GM19452 (cell line): Measurements from ENCODE around the gene RPS6KA5.
"Not testable (repeated sequence)": the region's sequence is repeated elsewhere in the genome, so short reads cannot be mapped to it uniquely, and the experiment has no call there.

ENCODE experiments used
- ATAC-seq: cut with Tn5 transposase; IDR thresholded peaks from one replicate; pipeline ENCODE4 v1.9.1; 2021; ENCODE audit not compliant: unreplicated experiment

The RPS6KA5 gene

DNA sequence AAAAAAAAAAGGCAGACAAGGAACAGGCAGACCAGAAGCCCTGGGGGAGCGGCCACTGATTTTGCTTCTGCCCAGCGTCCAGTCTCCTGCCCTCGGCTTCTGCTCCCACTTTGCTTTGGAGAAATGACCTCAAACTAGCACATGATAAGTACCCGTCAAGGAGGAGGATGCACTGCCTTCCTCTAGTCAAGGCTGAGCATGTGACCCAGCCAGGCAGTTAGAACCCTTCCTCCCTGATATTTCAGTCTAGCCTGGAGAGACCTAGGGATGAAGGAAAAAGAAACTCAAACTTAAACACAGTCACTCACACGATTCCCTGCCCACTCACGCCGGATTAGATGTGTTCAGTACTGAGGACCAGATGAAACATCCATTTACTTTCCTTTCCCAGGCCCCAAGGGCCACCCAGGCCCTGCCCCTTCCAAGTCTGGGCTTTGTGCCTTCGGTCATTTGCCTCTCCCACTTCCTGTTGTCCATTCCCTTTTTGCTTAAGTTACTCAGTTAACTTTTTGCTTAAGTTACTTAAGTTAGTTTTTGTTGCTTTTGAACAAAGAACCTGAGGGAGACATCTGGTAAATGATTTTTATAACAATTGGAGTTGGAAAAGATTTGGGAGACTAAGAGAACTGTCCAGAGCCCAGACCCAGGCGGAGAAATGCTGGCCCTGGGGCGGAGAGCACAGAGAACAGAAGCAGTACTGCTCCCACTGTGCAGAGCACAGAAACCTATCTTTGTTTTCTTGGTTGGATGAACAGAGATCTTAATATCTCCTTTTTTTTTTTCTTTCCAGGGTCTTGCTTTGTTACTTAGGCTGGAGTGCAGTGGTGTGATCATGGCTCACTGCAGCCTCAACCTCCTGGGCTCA is 221.2 kb downstream of the RPS6KA5 start:
- no peak for ATAC-seq

DNA sequence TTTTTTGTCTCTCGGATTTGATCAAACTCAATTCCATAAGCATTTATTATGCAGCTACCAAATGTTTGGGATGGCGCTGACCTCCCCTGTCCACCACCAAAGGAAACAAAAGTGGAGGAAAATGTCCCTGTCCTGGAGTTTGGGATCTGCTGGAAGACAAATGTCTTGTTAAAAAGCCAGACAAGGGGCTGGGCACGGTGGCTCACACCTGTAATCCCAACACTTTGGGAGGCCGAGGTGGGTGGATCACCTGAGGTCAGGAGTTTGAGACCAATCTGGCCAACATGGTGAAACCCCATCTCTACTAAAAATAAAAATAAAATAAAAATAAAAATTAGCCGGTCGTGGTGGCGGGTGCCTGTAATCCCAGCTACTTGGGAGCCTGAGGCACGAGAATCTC is 221.9 kb downstream of the RPS6KA5 start:
- ATAC-seq: not testable (repeated sequence)

DNA sequence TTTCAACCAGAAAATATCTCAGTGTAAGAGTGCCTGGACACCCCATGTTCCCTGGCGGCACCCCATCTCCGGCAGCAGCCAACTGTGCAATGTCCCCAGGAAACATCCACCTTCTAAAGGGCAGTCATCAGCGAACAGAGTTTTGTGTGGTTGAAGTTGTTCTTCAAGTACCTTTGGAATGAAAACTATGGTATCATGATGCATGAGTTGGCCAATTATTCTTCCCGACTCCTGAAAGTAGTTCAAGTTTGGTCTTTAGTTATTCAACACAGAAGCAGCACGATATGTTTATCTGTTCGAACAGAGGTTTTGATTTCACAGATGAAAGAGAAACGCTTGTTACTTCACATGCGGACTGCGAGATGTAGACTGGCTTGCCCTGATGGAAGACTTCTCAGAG is 223.1 kb downstream of the RPS6KA5 start:
- no peak for ATAC-seq

DNA sequence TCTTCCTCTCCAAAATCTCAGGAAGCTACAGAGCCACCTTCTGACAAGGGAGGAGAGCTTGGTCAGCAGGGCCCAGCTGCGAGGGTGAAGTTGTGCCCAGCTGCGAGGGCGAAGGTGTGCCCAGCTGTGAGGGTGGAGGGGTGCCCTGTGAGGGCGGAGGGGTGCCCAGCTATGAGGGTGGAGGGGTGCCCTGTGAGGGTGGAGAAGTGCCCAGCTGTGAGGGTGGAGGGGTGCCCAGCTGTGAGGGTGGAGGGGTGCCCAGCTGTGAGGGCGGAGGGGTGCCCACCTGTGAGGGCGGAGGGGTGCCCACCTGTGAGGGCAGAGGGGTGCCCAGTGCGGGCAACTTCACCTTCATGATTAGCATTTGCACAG is 223.8 kb downstream of the RPS6KA5 start:
- no peak for ATAC-seq

DNA sequence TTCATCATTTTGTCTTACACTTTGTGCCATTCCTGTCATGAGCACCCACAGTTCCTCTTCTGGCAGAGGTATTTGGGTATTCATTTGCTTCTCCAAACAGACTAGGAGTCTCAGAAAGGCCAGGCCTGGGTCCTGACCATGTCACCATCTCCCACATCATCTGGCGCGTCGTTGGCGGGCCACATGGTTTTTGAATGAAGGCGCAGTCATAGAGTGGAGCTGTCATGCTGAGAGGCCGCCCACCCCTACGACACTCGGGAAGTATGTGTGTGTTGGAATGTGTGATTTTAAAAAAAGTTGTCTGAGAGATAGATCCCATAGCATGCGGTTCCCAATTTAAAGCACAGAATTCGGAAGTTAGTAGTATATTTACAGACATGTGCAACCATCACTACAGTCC is 228.6 kb downstream of the RPS6KA5 start:
- ATAC-seq: no peak

DNA sequence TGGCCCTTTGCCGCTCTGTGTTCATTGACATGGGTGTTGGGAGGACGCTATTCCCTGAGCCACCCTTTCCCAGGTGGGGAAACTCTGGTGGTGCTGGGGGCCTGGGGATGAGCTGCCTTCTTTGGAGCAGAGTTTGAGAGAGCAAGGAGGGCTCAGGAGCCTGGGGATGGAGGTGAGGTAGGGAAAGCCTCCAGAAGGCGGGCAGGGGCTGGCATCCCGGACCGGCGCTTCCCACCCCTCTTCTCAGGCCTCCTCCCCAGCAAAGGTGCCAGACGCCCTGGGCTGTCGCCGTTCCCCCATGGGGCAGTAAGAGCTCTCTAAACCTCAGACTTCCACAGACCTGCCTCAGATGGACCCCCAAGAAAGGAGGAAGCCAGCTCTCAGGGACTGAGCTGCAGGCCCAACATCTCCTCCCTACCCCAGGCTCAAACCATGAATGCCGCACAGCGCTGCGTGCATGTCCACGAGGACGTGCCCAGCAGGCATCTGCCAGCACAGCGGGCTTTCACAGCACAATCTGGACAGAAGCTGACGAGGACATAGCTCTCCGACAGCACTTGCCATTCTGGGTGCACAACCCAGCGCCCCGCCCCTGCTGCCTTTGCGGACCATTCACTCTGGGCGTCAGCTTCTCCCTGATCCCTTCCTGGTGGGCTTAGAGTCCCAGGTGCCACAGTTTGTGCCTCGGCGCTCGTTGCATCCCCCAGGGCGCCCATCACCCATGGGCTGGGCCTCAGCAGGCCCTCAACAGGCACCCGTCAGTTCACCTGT is 229.3 kb downstream of the RPS6KA5 start:
- no peak for ATAC-seq

DNA sequence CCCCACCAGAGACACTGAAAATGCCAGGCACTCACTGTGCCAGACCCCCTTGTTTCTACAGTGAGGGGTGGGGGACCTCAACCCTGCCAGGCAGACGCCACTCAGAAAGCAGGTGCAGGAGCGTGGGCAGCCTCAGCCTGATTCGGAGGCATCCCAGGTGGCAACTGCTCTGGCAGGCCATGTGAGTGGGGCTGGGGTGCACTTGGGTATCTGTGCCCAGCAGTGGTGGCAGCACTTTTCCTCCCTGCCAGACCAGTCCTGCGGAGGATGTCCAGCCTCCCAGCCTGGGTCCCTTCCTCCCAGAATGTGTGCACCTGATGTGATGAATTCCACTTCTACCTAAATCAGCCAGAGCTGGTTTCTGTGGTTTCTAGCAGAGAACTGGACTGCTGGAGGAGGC is 230.8 kb downstream of the RPS6KA5 start:
- no peak for ATAC-seq

DNA sequence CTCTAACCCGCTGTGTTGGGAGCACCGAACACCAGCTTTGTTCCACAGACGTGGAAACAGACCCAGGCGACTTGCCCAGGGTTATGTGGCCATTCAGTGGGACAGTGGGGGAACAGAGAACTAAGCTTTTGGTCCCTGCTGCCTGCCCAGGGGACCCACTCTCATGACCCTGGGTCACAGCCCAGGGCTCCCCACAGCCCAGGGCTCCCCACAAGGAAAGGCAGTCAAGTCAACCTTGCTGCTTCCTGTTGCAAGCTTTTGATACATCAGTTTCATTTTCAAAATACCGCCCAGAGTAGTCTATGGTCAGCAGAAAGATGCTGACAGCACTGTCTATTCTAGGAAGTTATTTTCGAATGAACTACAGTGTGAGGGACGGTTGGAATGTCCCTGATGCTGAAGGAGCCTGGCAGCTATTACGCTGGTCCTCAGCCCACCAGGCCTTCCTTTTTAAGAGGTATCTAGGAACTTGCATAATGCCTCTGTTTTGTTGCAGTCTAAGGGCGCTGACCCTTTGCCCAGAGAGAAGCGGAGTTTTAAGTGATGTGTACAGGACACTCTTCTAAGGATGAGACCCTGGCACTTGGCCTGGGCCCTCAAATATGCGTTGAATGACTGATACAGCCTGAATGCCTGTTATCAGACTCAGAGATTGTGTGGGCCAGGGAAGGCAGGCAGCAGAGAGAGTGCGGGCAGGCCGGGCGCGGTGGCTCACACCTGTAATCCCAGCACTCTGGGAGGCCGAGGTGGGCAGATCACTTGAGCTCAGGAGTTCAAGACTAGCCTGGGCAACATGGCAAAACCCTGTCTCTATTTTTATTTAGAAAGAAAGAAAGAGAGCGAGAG is 231.6 kb downstream of the RPS6KA5 start:
- ATAC-seq: peak; percentile 52

DNA sequence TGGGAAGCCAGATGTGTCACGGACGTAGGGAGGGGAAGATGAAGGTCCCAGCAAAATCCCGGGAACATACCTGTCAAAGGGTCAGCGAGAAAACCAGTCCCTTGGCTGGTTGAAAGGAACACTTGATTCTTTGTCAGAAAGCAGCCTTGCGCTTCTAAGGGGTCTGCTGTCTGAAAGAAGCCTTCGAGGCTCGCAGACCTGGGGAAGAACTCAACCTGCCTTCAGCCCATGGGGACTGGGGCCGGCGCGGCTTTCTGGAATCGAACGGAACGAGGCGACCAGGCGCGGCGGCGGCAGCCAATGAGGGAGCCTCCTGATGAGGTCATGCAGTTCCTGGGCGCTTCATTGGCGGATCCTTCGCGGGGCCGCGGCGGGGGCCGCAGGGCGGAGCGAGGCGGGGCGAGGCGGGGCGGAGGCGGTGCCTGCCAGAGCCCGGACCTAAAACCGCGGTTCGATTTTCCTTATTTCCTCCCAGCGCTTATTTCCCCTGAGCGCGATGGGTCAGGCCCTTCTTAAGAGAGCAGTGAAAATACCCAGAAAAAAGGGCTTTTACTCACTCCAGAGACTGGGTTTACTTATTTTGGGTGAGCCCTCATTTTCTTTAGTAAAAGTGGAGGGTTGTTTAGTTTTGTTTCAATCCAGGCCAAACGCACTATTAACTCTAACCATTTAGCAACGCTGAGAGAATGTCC is 232.4 kb downstream of the RPS6KA5 start:
- ATAC-seq: peak; percentile 99

DNA sequence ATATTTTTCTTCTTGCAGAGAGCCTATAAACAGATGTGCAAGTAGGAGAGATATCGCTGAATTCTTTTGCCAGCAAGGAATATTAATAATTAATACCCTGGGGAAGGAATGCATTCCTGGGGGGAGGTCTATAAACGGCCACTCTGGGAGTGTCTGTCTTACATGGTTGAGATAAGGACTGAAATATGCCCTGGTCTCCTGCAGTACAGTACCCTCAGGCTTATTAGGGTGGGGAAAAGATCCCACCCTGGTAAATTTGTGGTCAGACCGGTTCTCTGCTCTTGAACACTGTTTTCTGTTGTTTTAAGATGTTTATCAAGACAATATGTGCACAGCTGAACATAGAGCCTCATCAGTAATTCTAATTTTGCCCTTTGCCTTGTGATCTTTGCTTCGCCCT is 236.9 kb downstream of the RPS6KA5 start:
- not testable (repeated sequence) for ATAC-seq

DNA sequence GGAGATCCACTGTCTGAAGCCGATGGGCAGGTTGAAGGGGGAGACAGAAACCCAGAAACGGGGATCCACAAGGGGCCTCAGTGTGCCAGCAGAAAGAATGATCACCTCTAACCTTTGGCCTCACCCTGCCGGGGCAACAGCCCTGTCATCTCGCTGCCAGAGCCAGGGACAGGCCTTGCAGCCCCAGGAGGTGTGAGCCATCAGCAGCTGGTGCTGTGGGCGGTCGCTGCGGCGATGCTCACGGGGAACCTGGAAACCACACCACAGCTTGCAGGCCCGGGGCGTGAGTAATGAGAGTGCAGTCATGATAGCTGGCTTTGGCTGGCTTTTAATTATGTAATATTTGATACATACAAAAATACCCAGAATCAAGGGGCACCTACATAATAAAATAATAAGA is 239.5 kb downstream of the RPS6KA5 start:
- ATAC-seq: peak; percentile 79

DNA sequence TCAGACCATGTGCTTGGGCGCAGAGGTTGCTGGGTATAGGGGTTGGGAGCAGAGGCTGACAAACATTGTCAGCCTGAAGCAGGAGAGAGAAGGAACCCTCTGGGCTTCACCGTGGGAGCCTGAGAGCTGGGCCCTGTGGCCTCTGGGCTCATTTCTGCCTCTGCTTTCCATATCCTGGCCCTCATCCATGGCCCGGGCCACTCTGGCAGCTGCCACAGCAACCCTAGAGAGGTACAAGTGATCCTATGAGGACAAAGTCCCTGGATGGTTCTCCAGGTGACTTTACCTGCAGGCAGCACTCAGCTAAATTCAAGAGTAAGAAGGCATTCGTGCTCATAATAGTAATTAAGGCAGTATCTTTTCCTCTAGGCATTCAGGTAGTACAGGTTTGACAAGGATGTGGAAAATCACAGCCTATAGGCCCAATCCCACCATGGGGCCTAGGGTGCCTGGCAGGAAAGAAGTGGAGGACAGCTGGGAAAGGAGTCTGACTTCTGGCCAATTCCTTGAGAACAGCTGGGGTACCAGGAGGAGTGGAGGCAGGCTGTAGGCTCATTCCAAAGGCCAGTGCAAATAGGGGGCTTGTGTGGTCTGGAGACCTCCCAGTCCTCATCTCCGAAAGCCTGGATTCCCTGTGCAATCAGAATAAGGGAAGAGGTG is 240.6 kb downstream of the RPS6KA5 start:
- ATAC-seq: no peak

DNA sequence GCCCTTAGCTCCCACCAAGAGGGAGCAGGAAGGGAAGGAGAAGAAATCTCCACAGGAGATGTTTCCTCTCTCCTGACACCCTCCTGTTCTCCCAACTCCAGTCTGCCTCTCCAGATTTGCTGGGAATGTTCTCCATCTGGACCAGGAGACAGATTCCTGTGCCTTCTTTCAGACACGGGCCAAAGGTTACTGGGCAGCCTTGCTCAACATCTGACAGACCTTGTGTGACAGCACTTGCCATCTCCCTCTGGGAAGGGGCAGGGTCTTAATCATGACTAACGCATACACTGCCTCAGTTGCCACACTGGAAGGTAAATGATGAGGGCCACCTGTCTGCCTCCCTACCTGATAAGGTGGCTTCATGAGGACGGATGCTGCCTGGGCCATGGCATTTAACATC is 241.7 kb downstream of the RPS6KA5 start:
- no peak for ATAC-seq

DNA sequence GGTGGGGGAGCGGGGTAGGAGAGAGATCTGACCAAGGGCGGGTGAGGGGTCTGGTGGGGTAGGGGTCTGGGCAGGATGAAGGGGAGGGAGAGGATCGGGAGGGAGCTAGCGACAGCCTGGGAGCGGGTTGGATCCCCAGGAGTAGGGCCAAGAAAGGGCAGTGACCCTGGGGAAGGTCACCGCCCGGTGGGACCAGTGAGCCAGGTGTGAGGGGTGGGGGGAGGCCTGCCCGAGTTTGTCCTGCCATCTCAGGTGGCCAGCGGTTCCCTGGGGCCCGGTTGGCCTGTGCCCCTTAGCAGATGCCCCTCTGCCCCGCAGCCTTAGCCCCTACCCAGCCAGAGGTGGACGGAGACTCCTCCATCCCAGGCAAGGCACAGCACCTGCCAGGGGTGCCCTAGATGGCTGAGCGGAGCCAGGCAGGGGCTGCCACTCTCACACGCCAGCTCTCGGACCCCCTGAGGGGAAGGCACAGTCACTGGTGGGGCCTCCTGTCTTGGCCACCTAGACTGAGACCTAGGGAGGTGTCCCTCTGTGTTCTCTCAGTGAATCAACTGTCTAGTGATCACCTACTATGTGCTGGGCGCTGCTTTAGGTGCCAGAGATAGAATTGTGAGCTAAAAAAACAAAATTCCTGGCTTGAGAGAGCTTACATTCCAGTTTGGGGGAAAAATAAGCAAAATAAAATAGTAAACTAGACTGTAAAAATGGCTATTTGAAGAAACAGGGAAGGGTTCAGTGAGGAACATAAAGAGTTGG is 243.6 kb downstream of the RPS6KA5 start:
- no peak for ATAC-seq

DNA sequence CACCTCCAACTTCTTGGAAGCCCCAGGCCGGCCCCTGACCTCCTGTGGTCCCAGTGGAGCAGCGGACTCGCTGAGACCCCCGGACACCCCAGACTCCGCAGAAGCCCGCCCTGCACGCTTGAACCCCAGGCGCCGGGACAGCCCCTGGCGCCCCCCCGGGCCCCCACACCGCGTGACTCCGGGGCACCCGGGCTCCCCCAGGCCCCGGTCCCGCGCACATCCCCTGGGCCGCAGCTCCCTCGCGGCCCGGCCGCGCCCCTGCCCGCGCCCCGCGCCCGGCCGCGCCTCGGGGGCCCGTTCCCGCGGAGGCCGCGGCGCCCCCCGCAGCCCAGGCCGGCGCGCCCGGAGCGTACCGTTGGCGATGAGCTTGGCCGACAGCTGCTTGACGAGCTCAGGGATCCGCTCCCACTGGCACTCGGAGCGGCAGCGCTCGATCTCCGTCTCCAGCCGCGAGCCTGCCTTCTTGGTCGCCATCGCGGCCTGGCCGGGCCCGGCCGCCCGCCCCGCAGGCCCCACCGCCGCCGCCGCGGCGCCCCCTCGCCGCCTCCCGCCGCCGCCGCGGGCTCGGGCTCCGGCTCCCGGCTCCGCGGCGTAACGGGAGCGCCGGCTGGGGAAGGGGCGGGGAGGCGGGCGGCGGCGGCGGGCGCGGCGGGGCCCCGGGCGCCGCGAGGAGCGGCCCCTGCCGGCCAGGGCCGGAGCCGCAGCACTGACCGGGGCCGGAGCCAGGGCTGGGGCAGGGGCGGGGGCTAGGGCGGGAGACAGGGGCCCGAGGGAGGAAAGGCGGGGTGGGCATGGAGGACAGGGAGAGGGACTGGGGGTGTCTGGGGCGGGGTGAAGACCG is 244.4 kb downstream of the RPS6KA5 start, which contains the start of gene TTC7B:
TSS of gene TTC7B (minus strand) at position 609 of the 841 bp plus-strand sequence. CDS start at position 474, 135 bp downstream.
- no peak for ATAC-seq

DNA sequence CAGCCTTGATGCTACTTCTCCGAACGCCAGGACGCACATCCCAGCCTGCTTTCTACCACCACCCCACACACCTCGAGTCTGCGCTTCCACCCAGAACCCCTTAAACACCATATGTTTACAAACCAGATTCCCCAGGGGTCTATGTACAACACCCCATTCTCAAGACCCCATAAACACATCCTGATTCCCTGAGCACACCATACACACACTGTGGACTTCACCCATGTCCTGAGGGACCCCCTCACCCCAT is 244.9 kb downstream of the RPS6KA5 start:
- ATAC-seq: no peak

DNA sequence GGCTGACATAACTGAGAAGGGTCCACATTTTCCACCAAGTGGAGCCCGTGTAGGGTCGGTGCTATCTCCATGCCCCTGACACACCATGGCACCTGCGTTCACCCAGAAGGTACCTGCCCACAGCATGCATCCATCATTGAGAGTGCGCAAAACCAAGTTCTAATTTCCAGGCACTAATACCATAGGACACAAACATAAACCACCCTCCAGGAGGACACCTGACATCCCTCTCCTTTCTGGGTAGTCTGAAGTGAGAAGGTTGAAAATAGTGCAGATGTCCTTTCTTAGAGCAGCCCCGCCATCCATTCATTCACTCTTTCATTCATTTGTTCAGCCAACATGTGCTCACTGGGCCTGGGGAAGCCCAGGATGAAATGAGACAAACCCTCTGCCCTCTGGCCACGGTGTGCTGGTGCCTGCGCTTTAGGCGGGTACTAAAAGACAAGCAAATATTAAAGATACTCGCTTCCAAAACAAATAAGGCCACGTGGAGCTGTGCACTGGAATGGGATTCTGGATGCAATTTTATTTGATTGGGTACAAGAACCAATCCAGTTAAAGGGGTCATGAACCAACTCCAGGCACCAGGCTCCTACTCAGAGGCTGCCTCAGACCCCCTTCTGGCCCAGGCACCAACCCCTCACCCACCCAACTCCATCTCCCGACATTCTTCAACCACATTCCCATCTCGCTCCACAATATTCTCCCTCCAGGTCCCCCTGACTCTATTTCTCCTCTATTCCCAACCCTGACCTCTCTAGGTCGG is 245.5 kb downstream of the RPS6KA5 start:
- no peak for ATAC-seq

DNA sequence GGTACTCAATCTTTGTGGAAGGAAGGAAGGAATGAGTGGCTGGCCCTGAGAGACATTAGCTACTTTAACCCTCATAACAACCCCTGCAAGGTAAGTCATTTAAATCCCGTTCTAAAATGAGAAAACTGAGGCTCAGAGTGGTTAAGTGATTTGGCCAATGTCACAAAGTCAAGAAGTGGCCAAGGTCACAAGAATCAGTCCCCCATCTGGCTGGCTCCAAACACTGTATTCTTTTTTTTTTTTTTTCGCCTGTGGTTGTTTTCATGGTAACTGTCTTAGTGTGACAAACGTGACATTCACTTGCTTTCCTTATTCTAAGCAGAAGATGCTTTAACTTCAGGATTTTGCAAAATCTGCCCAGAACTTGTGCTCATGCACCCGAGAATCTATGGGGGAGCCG is 247.0 kb downstream of the RPS6KA5 start:
- no peak for ATAC-seq
